IMR-90 (cell line): Measurements from ENCODE around the gene CHMP5.

Experiments
- CEBPB ChIP-seq: IDR thresholded peaks from 2 replicates; pipeline ENCODE4 v1.6.1; 2012; ENCODE audit warnings: low read depth, low read length, improper control_type of control experiment
- CHD1 ChIP-seq: IDR thresholded peaks from 2 replicates; pipeline ENCODE4 v1.6.1; 2012; ENCODE audit warnings: low read depth, low read length, improper control_type of control experiment
- CTCF ChIP-seq: conservative IDR thresholded peaks from 2 replicates; pipeline ENCODE4 v1.5.1; 2012; ENCODE audit warnings: mild to moderate bottlenecking, low read depth, low read length, improper control_type of control experiment
- MAFK ChIP-seq: IDR thresholded peaks from 2 replicates; pipeline ENCODE4 v1.6.1; 2012; ENCODE audit warnings: low read depth, low read length, improper control_type of control experiment
- POLR2A ChIP-seq: IDR thresholded peaks from 2 replicates; pipeline ENCODE4 v1.6.1; 2012; ENCODE audit warnings: mild to moderate bottlenecking, low read depth, low read length
- TF ChIP-seq, protein P1 (sequence below): fragments of 150-350 bp; IDR thresholded peaks from 2 replicates; pipeline ENCODE4 v1.6.1; 2017; ENCODE audit warnings: mild to moderate bottlenecking, antibody characterized with exemption, low read length, low read depth

DNA sequence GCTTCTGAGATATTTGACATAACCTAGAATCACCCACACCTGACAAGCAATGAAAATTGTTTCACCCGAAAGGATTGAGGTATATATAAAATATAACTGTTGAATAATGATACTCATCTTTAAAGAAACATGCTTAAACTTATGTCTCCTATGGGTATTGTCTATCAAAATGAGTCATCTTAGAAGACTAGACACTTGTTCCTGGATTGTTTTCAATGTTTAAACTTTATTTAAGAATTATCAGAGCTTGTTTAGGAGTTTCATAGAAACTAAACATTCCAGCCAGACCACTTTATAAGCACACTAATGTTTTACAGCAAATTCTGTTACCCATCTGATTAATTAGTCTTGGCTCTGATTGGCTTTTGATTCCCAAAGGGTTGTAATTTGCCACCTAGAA, 45.1 kb downstream of the CHMP5 start:
- no peak for TF ChIP-seq CTCF
- no peak for TF ChIP-seq MAFK
- TF ChIP-seq CHD1 = no peak
- no peak for TF ChIP-seq CEBPB
- TF ChIP-seq, protein P1, sequence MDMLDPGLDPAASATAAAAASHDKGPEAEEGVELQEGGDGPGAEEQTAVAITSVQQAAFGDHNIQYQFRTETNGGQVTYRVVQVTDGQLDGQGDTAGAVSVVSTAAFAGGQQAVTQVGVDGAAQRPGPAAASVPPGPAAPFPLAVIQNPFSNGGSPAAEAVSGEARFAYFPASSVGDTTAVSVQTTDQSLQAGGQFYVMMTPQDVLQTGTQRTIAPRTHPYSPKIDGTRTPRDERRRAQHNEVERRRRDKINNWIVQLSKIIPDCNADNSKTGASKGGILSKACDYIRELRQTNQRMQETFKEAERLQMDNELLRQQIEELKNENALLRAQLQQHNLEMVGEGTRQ = no peak
- no peak for TF ChIP-seq POLR2A
